DOHH2 (cell line): ENCODE measurements around the gene MCMBP.

Experiments used
- H3F3A ChIP-seq: fragments of 200-600 bp; sonication (generic), shearing (Covaris generic); 2 replicates; pipeline ENCODE4 v1.6.0; 2016; ENCODE audit warnings: antibody characterized with exemption, mild to moderate bottlenecking; ENCODE audit not compliant: control insufficient read depth, insufficient read depth
- H3K27ac ChIP-seq: fragments of 200-600 bp; sonication (generic); 2 replicates; pipeline ENCODE4 v1.5.1; 2014; ENCODE audit warnings: low read depth, mild to moderate bottlenecking, low read length, moderate library complexity
- H3K27me3 ChIP-seq: fragments of 200-600 bp; sonication (generic); 2 replicates; pipeline ENCODE4 v1.6.1; 2014; ENCODE audit warnings: mild to moderate bottlenecking, low read length, mixed read lengths; ENCODE audit not compliant: control insufficient read depth
- H3K36me3 ChIP-seq: fragments of 200-600 bp; sonication (generic); 2 replicates; pipeline ENCODE4 v1.6.1; 2014; ENCODE audit warnings: mild to moderate bottlenecking, low read length, moderate library complexity, mixed read lengths; ENCODE audit not compliant: control insufficient read depth
- H3K4me1 ChIP-seq: fragments of 200-600 bp; sonication (generic); 2 replicates; pipeline ENCODE4 v1.6.1; 2014; ENCODE audit warnings: mild to moderate bottlenecking, low read length, mixed read lengths; ENCODE audit not compliant: control insufficient read depth
- H3K4me2 ChIP-seq: fragments of 200-600 bp; sonication (generic); 2 replicates; pipeline ENCODE4 v1.6.0; 2014; ENCODE audit warnings: mild to moderate bottlenecking, low read length, moderate library complexity
- H3K4me3 ChIP-seq: fragments of 200-600 bp; sonication (generic); 2 replicates; pipeline ENCODE4 v1.5.1; 2014; ENCODE audit warnings: mild to moderate bottlenecking, low read length, mixed read lengths
- H3K79me2 ChIP-seq: fragments of 200-600 bp; sonication (generic); 2 replicates; pipeline ENCODE4 v1.6.1; 2014; ENCODE audit warnings: mild to moderate bottlenecking, low read length, mixed read lengths; ENCODE audit not compliant: control insufficient read depth
- H3K9me2 ChIP-seq: fragments of 200-600 bp; sonication (generic); replicated peaks from 2 replicates; pipeline ENCODE4 v1.6.1; 2014; ENCODE audit warnings: mild to moderate bottlenecking, low read length, mixed read lengths; ENCODE audit not compliant: control insufficient read depth
- H3K9me3 ChIP-seq: fragments of 200-600 bp; sonication (generic); 2 replicates; pipeline ENCODE4 v1.6.1; 2014; ENCODE audit warnings: antibody characterized with exemption, low read length, mixed read lengths; ENCODE audit not compliant: control insufficient read depth, insufficient read depth
- H4K20me1 ChIP-seq: fragments of 200-600 bp; sonication (generic); 2 replicates; pipeline ENCODE4 v1.6.0; 2014; ENCODE audit warnings: low read depth, mild to moderate bottlenecking, antibody characterized with exemption, low read length, moderate library complexity; ENCODE audit not compliant: control insufficient read depth, insufficient read depth
- CTCF ChIP-seq: fragments of 200-600 bp; sonication (generic); IDR thresholded peaks from one replicate; pipeline ENCODE4 v1.5.1; 2014; ENCODE audit warnings: antibody characterized with exemption, mild to moderate bottlenecking, low read depth, low read length; ENCODE audit not compliant: poor library complexity, severe bottlenecking
- EZH2phosphoT487 ChIP-seq: fragments of 200-600 bp; sonication (generic); IDR thresholded peaks from 2 replicates; pipeline ENCODE4 v1.6.1; 2017; ENCODE audit warnings: borderline replicate concordance, mild to moderate bottlenecking, antibody characterized with exemption, low read length, moderate library complexity, mixed read lengths

The MCMBP gene

GRCh38 chr10:119781498-119781897 is 91.1 kb downstream of the MCMBP start:
- Histone ChIP-seq H3K36me3 (no peaks in the 10 kb centered on the region), H3K27me3 (no peaks in the 10 kb centered on the region), H3K4me3 (no peak overlapping the region), H3K27ac (no peak overlapping the region), H4K20me1 (no peaks in the 10 kb centered on the region), H3K9me2 (no peaks in the 10 kb centered on the region), H3K79me2 (no peaks in the 10 kb centered on the region), H3F3A (no peaks in the 10 kb centered on the region), H3K4me1 (peaks cover 24% of the 10 kb centered on the region), H3K9me3 (no peaks in the 10 kb centered on the region), H3K4me2 (no peak overlapping the region)
- no peak for TF ChIP-seq EZH2phosphoT487
- TF ChIP-seq CTCF: no peak

GRCh38 chr10:119780879-119781480 is 91.7 kb downstream of the MCMBP start:
- H3K27ac ChIP-seq: no peak overlapping the region
- H3K4me1 ChIP-seq: peaks cover 24% of the 10 kb centered on the region
- TF ChIP-seq CTCF: no peak
- no peak for TF ChIP-seq EZH2phosphoT487
- no peaks in the 10 kb centered on the region for H3K79me2 ChIP-seq
- no peak overlapping the region for H3K4me3 ChIP-seq
- no peaks in the 10 kb centered on the region for H3K27me3 ChIP-seq
- H3K9me3 ChIP-seq: no peaks in the 10 kb centered on the region
- no peaks in the 10 kb centered on the region for H3K9me2 ChIP-seq
- H4K20me1 ChIP-seq: no peaks in the 10 kb centered on the region
- no peak overlapping the region for H3K4me2 ChIP-seq
- no peaks in the 10 kb centered on the region for H3K36me3 ChIP-seq
- no peaks in the 10 kb centered on the region for H3F3A ChIP-seq
